ENCODE measurements around the gene PELO.

DNA sequence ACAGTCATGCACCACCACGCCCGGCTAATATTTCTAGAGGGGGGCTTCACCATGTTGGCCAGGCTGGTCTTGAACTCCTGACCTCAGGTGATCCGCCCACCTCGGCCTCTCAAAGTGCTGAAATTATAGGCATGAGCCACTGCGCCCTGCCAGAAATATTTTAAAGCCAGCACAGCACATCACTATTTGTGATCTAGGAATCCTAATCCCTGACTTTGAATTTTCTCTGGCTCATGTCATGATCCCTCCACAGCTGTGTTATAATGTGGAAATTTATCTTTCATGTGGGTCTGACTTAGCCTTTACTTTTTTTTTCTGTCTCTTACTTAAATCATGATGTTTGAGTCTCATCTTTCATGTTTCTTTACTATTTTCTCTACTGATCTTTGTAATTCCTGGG is 18.7 kb upstream of the PELO start:
- no peak for TF ChIP-seq ZNF133 (tag by site-specific recombination; IDR thresholded peaks at IDR 0.05)
- TF ChIP-seq, protein P1, sequence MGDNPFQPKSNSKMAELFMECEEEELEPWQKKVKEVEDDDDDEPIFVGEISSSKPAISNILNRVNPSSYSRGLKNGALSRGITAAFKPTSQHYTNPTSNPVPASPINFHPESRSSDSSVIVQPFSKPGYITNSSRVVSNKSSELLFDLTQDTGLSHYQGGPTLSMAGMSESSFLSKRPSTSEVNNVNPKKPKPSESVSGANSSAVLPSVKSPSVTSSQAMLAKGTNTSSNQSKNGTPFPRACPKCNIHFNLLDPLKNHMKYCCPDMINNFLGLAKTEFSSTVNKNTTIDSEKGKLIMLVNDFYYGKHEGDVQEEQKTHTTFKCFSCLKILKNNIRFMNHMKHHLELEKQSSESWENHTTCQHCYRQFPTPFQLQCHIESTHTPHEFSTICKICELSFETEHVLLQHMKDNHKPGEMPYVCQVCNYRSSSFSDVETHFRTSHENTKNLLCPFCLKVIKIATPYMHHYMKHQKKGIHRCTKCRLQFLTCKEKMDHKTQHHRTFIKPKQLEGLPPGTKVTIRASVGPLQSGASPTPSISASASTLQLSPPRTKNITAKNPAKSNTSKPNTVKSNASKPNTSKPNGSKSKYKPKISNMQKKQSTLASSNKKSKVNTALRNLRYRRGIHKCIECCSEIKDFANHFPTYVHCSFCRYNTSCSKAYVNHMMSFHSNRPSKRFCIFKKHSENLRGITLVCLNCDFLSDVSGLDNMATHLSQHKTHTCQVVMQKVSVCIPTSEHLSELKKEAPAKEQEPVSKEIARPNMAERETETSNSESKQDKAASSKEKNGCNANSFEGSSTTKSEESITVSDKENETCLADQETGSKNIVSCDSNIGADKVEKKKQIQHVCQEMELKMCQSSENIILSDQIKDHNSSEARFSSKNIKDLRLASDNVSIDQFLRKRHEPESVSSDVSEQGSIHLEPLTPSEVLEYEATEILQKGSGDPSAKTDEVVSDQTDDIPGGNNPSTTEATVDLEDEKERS (tag by site-specific recombination; IDR thresholded peaks at IDR 0.05), result no peak
- TF ChIP-seq, protein P2, sequence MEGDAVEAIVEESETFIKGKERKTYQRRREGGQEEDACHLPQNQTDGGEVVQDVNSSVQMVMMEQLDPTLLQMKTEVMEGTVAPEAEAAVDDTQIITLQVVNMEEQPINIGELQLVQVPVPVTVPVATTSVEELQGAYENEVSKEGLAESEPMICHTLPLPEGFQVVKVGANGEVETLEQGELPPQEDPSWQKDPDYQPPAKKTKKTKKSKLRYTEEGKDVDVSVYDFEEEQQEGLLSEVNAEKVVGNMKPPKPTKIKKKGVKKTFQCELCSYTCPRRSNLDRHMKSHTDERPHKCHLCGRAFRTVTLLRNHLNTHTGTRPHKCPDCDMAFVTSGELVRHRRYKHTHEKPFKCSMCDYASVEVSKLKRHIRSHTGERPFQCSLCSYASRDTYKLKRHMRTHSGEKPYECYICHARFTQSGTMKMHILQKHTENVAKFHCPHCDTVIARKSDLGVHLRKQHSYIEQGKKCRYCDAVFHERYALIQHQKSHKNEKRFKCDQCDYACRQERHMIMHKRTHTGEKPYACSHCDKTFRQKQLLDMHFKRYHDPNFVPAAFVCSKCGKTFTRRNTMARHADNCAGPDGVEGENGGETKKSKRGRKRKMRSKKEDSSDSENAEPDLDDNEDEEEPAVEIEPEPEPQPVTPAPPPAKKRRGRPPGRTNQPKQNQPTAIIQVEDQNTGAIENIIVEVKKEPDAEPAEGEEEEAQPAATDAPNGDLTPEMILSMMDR (tag by site-specific recombination; IDR thresholded peaks at IDR 0.05), result no peak
- no peak for TF ChIP-seq ZNF146 (tag by site-specific recombination; IDR thresholded peaks at IDR 0.05)
- no peak for TF ChIP-seq KLF9 (tag by site-specific recombination; IDR thresholded peaks at IDR 0.05; ENCODE audit: low read depth)
- TF ChIP-seq, protein P3, sequence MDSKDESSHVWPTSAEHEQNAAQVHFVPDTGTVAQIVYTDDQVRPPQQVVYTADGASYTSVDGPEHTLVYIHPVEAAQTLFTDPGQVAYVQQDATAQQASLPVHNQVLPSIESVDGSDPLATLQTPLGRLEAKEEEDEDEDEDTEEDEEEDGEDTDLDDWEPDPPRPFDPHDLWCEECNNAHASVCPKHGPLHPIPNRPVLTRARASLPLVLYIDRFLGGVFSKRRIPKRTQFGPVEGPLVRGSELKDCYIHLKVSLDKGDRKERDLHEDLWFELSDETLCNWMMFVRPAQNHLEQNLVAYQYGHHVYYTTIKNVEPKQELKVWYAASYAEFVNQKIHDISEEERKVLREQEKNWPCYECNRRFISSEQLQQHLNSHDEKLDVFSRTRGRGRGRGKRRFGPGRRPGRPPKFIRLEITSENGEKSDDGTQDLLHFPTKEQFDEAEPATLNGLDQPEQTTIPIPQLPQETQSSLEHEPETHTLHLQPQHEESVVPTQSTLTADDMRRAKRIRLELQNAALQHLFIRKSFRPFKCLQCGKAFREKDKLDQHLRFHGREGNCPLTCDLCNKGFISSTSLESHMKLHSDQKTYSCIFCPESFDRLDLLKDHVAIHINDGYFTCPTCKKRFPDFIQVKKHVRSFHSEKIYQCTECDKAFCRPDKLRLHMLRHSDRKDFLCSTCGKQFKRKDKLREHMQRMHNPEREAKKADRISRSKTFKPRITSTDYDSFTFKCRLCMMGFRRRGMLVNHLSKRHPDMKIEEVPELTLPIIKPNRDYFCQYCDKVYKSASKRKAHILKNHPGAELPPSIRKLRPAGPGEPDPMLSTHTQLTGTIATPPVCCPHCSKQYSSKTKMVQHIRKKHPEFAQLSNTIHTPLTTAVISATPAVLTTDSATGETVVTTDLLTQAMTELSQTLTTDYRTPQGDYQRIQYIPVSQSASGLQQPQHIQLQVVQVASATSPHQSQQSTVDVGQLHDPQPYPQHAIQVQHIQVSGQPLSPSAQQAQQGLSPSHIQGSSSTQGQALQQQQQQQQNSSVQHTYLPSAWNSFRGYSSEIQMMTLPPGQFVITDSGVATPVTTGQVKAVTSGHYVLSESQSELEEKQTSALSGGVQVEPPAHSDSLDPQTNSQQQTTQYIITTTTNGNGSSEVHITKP (tag by site-specific recombination; IDR thresholded peaks at IDR 0.05), result no peak
- TF ChIP-seq, protein P4, sequence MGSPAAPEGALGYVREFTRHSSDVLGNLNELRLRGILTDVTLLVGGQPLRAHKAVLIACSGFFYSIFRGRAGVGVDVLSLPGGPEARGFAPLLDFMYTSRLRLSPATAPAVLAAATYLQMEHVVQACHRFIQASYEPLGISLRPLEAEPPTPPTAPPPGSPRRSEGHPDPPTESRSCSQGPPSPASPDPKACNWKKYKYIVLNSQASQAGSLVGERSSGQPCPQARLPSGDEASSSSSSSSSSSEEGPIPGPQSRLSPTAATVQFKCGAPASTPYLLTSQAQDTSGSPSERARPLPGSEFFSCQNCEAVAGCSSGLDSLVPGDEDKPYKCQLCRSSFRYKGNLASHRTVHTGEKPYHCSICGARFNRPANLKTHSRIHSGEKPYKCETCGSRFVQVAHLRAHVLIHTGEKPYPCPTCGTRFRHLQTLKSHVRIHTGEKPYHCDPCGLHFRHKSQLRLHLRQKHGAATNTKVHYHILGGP (tag by site-specific recombination; IDR thresholded peaks at IDR 0.05), result no peak
- no peak for TF ChIP-seq SETDB1 (IDR thresholded peaks at IDR 0.05; ENCODE audit: insufficient read length, low read length)
- TF ChIP-seq, protein P5, sequence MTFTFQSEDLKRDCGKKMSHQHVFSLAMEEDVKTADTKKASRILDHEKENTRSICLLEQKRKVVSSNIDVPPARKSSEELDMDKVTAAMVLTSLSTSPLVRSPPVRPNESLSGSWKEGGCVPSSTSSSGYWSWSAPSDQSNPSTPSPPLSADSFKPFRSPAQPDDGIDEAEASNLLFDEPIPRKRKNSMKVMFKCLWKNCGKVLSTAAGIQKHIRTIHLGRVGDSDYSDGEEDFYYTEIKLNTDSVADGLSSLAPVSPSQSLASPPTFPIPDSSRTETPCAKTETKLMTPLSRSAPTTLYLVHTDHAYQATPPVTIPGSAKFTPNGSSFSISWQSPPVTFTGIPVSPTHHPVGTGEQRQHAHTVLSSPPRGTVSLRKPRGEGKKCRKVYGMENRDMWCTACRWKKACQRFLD (tag by site-specific recombination; IDR thresholded peaks at IDR 0.05), result no peak

All from HEK293 (cell line).